ENCODE data around the gene CPD. TPM values are rescaled to one million over a fixed set of nuclear protein-coding genes. Genes with fewer than 3 reads are reported as not detected.
A peak's percentile ranks its signal among the peaks of the same experiment; 100 is the strongest.

Gene CPD
- total and polyA plus RNA-seq, 2 of the 13 experiments (the other 11 are each of a cell fraction or from before 2014, with no cell fraction given) = 46.1 to 72.3 TPM

- TF ChIP-seq, protein P1, sequence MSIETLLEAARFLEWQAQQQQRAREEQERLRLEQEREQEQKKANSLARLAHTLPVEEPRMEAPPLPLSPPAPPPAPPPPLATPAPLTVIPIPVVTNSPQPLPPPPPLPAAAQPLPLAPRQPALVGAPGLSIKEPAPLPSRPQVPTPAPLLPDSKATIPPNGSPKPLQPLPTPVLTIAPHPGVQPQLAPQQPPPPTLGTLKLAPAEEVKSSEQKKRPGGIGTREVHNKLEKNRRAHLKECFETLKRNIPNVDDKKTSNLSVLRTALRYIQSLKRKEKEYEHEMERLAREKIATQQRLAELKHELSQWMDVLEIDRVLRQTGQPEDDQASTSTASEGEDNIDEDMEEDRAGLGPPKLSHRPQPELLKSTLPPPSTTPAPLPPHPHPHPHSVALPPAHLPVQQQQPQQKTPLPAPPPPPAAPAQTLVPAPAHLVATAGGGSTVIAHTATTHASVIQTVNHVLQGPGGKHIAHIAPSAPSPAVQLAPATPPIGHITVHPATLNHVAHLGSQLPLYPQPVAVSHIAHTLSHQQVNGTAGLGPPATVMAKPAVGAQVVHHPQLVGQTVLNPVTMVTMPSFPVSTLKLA (IDR thresholded peaks at IDR 0.05) = no peak
- TF ChIP-seq FOXP1 (IDR thresholded peaks at IDR 0.05) (no peak), FOXP1 (CRISPR knock-in tag; IDR thresholded peaks at IDR 0.05) (peak; percentile 51; the same call in 1 of the 2 replicates), NONO (IDR thresholded peaks at IDR 0.05) (no peak), NONO (CRISPR knock-in tag; conservative IDR thresholded peaks at IDR 0.05) (no peak), MAZ (IDR thresholded peaks at IDR 0.05; ENCODE audit: borderline replicate concordance, low read depth, low read length) (no peak), MAZ (CRISPR knock-in tag; IDR thresholded peaks at IDR 0.05; ENCODE audit: low read depth) (0 out of 2 replicates have a peak, but pooled peaks have one; percentile 25), MED8 (CRISPR knock-in tag; IDR thresholded peaks at IDR 0.05; ENCODE audit: insufficient replicate concordance) (no peak), SETDB1 (CRISPR knock-in tag; IDR thresholded peaks at IDR 0.05; ENCODE audit: borderline replicate concordance) (no peak), SOX5 (CRISPR knock-in tag; IDR thresholded peaks at IDR 0.05; ENCODE audit: borderline replicate concordance) (peak; percentile 39; the same call in 1 of the 2 replicates), SAP130 (CRISPR knock-in tag; IDR thresholded peaks at IDR 0.05; ENCODE audit: low read depth) (peak; percentile 39), PHF8 (CRISPR knock-in tag; IDR thresholded peaks at IDR 0.05) (no peak), BCL6 (CRISPR knock-in tag; IDR thresholded peaks at IDR 0.05) (peak; percentile 87), FOXA3 (CRISPR knock-in tag; IDR thresholded peaks at IDR 0.05) (peak; percentile 69), NCOR1 (IDR thresholded peaks at IDR 0.05; ENCODE audit: borderline replicate concordance, low read length) (peak; percentile 63; the same call in 1 of the 2 replicates), ARNT2 (CRISPR knock-in tag; IDR thresholded peaks at IDR 0.05; ENCODE audit: low read depth) (no peak), ZSCAN21 (CRISPR knock-in tag; IDR thresholded peaks at IDR 0.05; ENCODE audit: borderline replicate concordance) (no peak), FOXA1 (IDR thresholded peaks at IDR 0.05) (no peak), FOXA1 (CRISPR knock-in tag; IDR thresholded peaks at IDR 0.05) (peak; percentile 59), FOSL1 (CRISPR knock-in tag; IDR thresholded peaks at IDR 0.05; ENCODE audit: borderline replicate concordance) (no peak), TIGD3 (CRISPR knock-in tag; IDR thresholded peaks at IDR 0.05; ENCODE audit: borderline replicate concordance) (no peak), NR2F6 (IDR thresholded peaks at IDR 0.05) (peak; percentile 51; the same call in 1 of the 2 replicates), NR2F6 (CRISPR knock-in tag; IDR thresholded peaks at IDR 0.05) (peak; percentile 32; the same call in 1 of the 2 replicates), CEBPB (IDR thresholded peaks at IDR 0.05; ENCODE audit: borderline replicate concordance, low read depth, low read length) (peak; percentile 18; the same call in 1 of the 2 replicates), BRF2 (CRISPR knock-in tag; IDR thresholded peaks at IDR 0.05) (no peak)
Observed at GRCh38 chr17:30346221-30346795, 32.4 kb upstream of the CPD start (continued).
